GM23338 (cell line): Measurements from ENCODE around the gene PRKACA. TPM values are rescaled to one million over a fixed set of nuclear protein-coding genes. Genes with fewer than 3 reads are reported as not detected.

ENCODE experiments used
- ATAC-seq: fragments of 200-7000 bp; cut with Tn5 transposase; 3 replicates; pipeline ENCODE4 v1.9.1; 2020
- DNase-seq: peaks from one replicate; pipeline ENCODE4 v3.0.0-alpha.2; 2015; ENCODE audit warnings: low spot score
- H2AFZ ChIP-seq: fragments of 200-600 bp; sonication (generic); 2 replicates; pipeline ENCODE4 v1.8.0; 2016; ENCODE audit warnings: antibody characterized with exemption, mild to moderate bottlenecking, moderate library complexity
- H3F3A ChIP-seq: fragments of 200-600 bp; sonication (generic); replicated peaks from 2 replicates; pipeline ENCODE4 v1.8.0; 2017; ENCODE audit warnings: antibody characterized with exemption, mixed run types, low read depth
- H3K27ac ChIP-seq: fragments of 200-600 bp; sonication (generic); 2 replicates; pipeline ENCODE4 v1.6.1; 2016; ENCODE audit warnings: low read depth
- H3K27me3 ChIP-seq: fragments of 200-600 bp; sonication (generic); 2 replicates; pipeline ENCODE4 v1.8.0; 2016; ENCODE audit warnings: mild to moderate bottlenecking, mixed run types, moderate library complexity; ENCODE audit not compliant: insufficient read depth
- H3K36me3 ChIP-seq: fragments of 200-600 bp; sonication (generic); 2 replicates; pipeline ENCODE4 v1.8.0; 2016; ENCODE audit warnings: mild to moderate bottlenecking; ENCODE audit not compliant: insufficient read depth
- H3K4me1 ChIP-seq: fragments of 200-600 bp; sonication (generic); 2 replicates; pipeline ENCODE4 v1.8.0; 2016; ENCODE audit warnings: mild to moderate bottlenecking, moderate library complexity; ENCODE audit not compliant: insufficient read depth
- H3K4me2 ChIP-seq: fragments of 200-600 bp; sonication (generic); 2 replicates; pipeline ENCODE4 v1.7.1; 2017; ENCODE audit warnings: mixed run types
- H3K4me3 ChIP-seq: fragments of 200-600 bp; sonication (generic); 2 replicates; pipeline ENCODE4 v1.6.1; 2016; ENCODE audit warnings: mixed run types
- H3K79me2 ChIP-seq: fragments of 200-600 bp; sonication (generic); replicated peaks from 2 replicates; pipeline ENCODE4 v1.8.0; 2017; ENCODE audit warnings: mild to moderate bottlenecking; ENCODE audit not compliant: insufficient read depth
- H3K9me2 ChIP-seq: fragments of 200-600 bp; sonication (generic); 2 replicates; pipeline ENCODE4 v1.8.0; 2017; ENCODE audit not compliant: insufficient read depth
- H4K20me1 ChIP-seq: fragments of 200-600 bp; sonication (generic); replicated peaks from 2 replicates; pipeline ENCODE4 v1.8.0; 2017; ENCODE audit warnings: mild to moderate bottlenecking; ENCODE audit not compliant: insufficient read depth
- H3K27ac Mint-ChIP-seq: 2 replicates; pipeline ENCODE4 v1.8.0; 2020; ENCODE audit warnings: inconsistent platforms, mild to moderate bottlenecking, moderate library complexity, mixed read lengths
- H3K27me3 Mint-ChIP-seq: 3 replicates; pipeline ENCODE4 v1.8.0; 2022; ENCODE audit warnings: low read depth, mild to moderate bottlenecking, moderate library complexity, mixed read lengths, inconsistent platforms; ENCODE audit not compliant: insufficient read depth, poor library complexity
- H3K36me3 Mint-ChIP-seq: 3 replicates; pipeline ENCODE4 v1.8.0; 2021; ENCODE audit warnings: low read depth, mild to moderate bottlenecking, inconsistent platforms, moderate library complexity, mixed read lengths
- H3K4me1 Mint-ChIP-seq: 3 replicates; pipeline ENCODE4 v1.8.0; 2020; ENCODE audit warnings: mild to moderate bottlenecking, inconsistent platforms, mixed read lengths
- H3K4me3 Mint-ChIP-seq: 3 replicates; pipeline ENCODE4 v1.8.0; 2021; ENCODE audit warnings: moderate library complexity, mild to moderate bottlenecking, inconsistent platforms, mixed read lengths
- H3K9me3 Mint-ChIP-seq: 3 replicates; pipeline ENCODE4 v1.8.0; 2020; ENCODE audit warnings: moderate library complexity, mild to moderate bottlenecking, inconsistent platforms, mixed read lengths
- EZH2 ChIP-seq: fragments of 200-600 bp; sonication (generic); IDR thresholded peaks from one replicate; pipeline ENCODE4 v1.8.0; 2017; ENCODE audit warnings: antibody characterized with exemption, mild to moderate bottlenecking, low read depth; ENCODE audit not compliant: unreplicated experiment
- EZH2phosphoT487 ChIP-seq: fragments of 200-600 bp; sonication (generic); IDR thresholded peaks from one replicate; pipeline ENCODE4 v1.8.1; 2018; ENCODE audit warnings: antibody characterized with exemption; ENCODE audit not compliant: unreplicated experiment
- JUNB ChIP-seq: IDR thresholded peaks from one replicate; pipeline ENCODE4 v1.6.1; 2016; ENCODE audit warnings: antibody characterized with exemption; ENCODE audit not compliant: unreplicated experiment
- NANOG ChIP-seq: IDR thresholded peaks from 2 replicates; pipeline ENCODE4 v1.6.1; 2016; ENCODE audit warnings: antibody characterized with exemption, borderline replicate concordance
- ZNF331 ChIP-seq: fragments of 250-450 bp; sonication (Bioruptor Pico); IDR thresholded peaks from 2 replicates; pipeline ENCODE4 v1.5.0; 2020; ENCODE audit warnings: low read depth, mild to moderate bottlenecking, moderate library complexity
- ZNF462 ChIP-seq: fragments of 250-450 bp; sonication (Bioruptor Pico); IDR thresholded peaks from 2 replicates; pipeline ENCODE4 v1.5.0; 2020; ENCODE audit warnings: mild to moderate bottlenecking, moderate library complexity
- polyA plus RNA-seq: library from polyadenylated mRNA; unstranded; fragments of >200 nt; fragmentation: Nextera tagmentation; extraction: Ambion mirVana; gene quantifications from 2 replicates; pipeline ENCODE4 v1.2.1, GENCODE V29; 2016
- total RNA-seq: library from RNA; depleted of rRNA; stranded (reverse); fragments of >200 nt; shearing (Covaris generic); gene quantifications from 2 replicates; pipeline ENCODE4 v1.2.3, GENCODE V29; 2014
- TF ChIP-seq, protein P1 (sequence below), 2 experiments: fragments of 200-600 bp in 1 of 2; sonication (generic) in 1 of 2; conservative IDR thresholded peaks; 2 replicates each; pipeline versions ENCODE4 v1.5.1 to v1.6.1; 2016 to 2017; ENCODE audit warnings: antibody characterized with exemption in 2 of 2, low read depth in 2 of 2, mild to moderate bottlenecking in 2 of 2, moderate library complexity in 1 of 2
- TF ChIP-seq, protein P2 (sequence below): IDR thresholded peaks from 2 replicates; pipeline ENCODE4 v1.6.1; 2016; ENCODE audit warnings: antibody characterized with exemption

Gene PRKACA
- total and polyA plus RNA-seq, 2 experiments from 2014 or later: 13.0 to 31.3 TPM

- TF ChIP-seq, protein P1, sequence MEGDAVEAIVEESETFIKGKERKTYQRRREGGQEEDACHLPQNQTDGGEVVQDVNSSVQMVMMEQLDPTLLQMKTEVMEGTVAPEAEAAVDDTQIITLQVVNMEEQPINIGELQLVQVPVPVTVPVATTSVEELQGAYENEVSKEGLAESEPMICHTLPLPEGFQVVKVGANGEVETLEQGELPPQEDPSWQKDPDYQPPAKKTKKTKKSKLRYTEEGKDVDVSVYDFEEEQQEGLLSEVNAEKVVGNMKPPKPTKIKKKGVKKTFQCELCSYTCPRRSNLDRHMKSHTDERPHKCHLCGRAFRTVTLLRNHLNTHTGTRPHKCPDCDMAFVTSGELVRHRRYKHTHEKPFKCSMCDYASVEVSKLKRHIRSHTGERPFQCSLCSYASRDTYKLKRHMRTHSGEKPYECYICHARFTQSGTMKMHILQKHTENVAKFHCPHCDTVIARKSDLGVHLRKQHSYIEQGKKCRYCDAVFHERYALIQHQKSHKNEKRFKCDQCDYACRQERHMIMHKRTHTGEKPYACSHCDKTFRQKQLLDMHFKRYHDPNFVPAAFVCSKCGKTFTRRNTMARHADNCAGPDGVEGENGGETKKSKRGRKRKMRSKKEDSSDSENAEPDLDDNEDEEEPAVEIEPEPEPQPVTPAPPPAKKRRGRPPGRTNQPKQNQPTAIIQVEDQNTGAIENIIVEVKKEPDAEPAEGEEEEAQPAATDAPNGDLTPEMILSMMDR (conservative IDR thresholded peaks at IDR 0.05; ENCODE audit: low read depth in 2 of 2): no peak
- no peak for TF ChIP-seq ZNF331 (CRISPR knock-in tag)
- TF ChIP-seq ZNF462 (CRISPR knock-in tag): no peak
- no peak for TF ChIP-seq JUNB
Measured at GRCh38 chr19:14160017-14160703, 42.6 kb upstream of the PRKACA start (continued).

DNA sequence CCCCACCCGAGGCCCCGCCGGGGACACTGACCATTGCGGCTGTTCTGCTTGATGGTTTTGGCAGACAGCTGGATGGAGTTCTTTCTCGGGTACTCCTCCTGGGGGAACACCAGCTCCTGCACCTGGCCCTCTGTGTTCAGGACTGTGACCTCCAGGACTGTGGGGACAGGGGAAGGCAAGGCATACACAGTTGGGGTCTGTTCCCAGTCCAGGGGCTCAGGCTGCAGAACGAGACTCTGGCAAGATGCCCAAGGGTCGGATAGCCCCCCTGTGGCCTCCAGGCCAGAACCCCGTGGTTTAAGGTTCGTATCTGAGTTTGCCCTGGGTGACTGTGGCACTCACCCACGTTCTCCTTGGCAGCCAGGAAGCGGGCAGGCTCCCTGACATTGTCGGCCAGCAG is 41.5 kb upstream of the PRKACA start:
- H3K4me3 Mint-ChIP-seq: no peak overlapping the region
- H3K36me3 ChIP-seq: peaks cover 6% of the 10 kb centered on the region; the same call in 1 of the 2 replicates
- TF ChIP-seq, protein P2, sequence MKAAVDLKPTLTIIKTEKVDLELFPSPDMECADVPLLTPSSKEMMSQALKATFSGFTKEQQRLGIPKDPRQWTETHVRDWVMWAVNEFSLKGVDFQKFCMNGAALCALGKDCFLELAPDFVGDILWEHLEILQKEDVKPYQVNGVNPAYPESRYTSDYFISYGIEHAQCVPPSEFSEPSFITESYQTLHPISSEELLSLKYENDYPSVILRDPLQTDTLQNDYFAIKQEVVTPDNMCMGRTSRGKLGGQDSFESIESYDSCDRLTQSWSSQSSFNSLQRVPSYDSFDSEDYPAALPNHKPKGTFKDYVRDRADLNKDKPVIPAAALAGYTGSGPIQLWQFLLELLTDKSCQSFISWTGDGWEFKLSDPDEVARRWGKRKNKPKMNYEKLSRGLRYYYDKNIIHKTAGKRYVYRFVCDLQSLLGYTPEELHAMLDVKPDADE: no peak
- TF ChIP-seq, protein P1 (conservative IDR thresholded peaks at IDR 0.05; ENCODE audit: low read depth in 2 of 2): no peak
- TF ChIP-seq EZH2 (no peak), ZNF331 (CRISPR knock-in tag) (no peak), NANOG (no peak), EZH2phosphoT487 (no peak)

More for the DNA sequence above, 41.5 kb upstream of the PRKACA start:
- no peak for DNase-seq
- Histone ChIP-seq H3K27me3 (no peaks in the 10 kb centered on the region), H3K4me1 (no peaks in the 10 kb centered on the region), H3K79me2 (no peaks in the 10 kb centered on the region), H2AFZ (no peak overlapping the region), H3F3A (no peaks in the 10 kb centered on the region), H3K27ac (no peak overlapping the region), H4K20me1 (no peaks in the 10 kb centered on the region; the same call in 1 of the 2 replicates), H3K9me2 (no peaks in the 10 kb centered on the region), H3K4me2 (no peak overlapping the region), H3K4me3 (no peak overlapping the region)
- Mint-ChIP-seq H3K36me3 (peaks cover 57% of the 10 kb centered on the region), H3K27me3 (peaks cover 9% of the 10 kb centered on the region), H3K9me3 (no peaks in the 10 kb centered on the region), H3K4me1 (no peaks in the 10 kb centered on the region; the same call in 2 of the 3 replicates), H3K27ac (no peak overlapping the region)
- ATAC-seq: no peak
